Measurements from ENCODE around the gene GALNTL6. TPM values are rescaled to one million over a fixed set of nuclear protein-coding genes. Genes with fewer than 3 reads are reported as not detected.

The GALNTL6 gene
- total RNA-seq, 1 donor from 2014 or later: 0.61 TPM

DNA sequence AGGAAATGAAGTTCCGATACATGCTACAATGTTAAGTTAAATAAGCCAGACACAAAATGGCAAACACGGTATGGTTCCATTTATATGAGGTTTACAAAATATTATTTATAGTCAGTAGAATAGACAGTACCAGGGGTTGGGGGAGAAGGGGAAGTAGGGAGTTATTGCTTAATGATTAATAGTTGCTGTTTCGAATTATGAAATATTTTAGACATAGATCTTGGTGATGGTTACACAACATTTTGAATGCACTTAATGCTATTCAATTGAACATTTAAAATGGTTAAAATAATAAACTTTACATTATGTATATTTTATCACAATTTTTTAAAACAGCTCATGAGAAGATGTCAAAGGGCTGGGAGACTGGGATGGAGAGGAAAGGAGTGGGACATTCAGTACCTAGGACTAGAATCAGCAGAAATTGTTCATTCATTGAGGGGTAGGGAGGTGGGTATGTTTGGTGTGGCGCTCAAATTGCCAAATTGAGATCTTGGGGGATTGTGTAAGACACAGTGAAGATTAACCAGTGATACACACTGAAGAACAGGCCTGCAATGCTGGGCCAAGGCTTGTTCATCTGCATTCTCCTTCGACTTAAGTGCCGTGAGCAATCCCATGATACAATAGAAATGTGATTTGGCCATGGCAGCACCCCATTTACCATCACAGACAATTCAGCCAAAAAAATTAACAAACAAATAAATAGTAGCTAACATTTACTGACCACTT, 1189.8 kb downstream of the GALNTL6 start:
- peaks cover 4% of the 10 kb centered on the region for H3K9me3 Mint-ChIP-seq (ENCODE audit: unreplicated experiment)

DNA sequence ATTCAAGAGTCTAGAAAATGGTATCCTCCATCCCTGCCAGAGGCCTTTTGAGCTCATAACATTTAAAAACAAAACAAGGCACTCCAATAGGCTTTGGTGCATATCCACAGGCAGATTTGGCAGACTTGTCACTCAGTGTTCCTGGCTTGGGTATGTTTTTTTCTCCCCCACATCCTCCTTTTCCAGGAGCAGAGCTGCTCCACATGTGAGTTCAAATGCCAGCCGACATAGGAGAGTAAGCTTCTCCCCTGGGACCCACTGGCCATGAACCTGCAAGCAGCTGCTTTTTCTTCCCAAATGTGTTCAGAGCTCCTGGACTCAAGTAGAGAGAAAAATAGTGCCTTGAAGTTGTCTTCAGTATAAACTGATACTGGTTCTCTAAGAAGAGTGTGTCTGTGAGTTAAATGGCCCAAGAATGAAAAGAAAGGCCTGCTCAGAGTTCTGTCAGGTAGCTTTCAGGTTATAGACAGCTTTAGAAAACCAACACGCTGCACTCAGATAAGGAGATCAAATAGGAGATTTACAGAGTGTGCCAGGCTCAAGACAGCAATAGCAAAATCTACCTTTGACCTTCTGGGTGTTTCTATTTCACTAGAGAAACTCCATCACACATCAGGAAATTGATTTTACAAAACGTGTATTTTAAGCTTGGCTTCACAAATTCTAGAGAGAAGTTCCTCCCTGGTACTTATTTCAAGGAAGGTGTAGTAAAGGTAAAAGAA, 1192.9 kb downstream of the GALNTL6 start:
- Mint-ChIP-seq H3K4me1 (ENCODE audit: low read depth, unreplicated experiment) (peaks cover 7% of the 10 kb centered on the region), H3K9me3 (ENCODE audit: unreplicated experiment) (peaks cover 4% of the 10 kb centered on the region), H3K27ac (ENCODE audit: unreplicated experiment) (no peak overlapping the region), H3K4me3 (ENCODE audit: unreplicated experiment) (no peak overlapping the region), H3K36me3 (ENCODE audit: low read depth, unreplicated experiment) (no peaks in the 10 kb centered on the region), H3K27me3 (ENCODE audit: low read depth, unreplicated experiment) (peaks cover 4% of the 10 kb centered on the region)
- H2AFZ ChIP-seq (ENCODE audit: low read depth, low read length): no peak overlapping the region
- peaks cover 4% of the 10 kb centered on the region for H3K4me1 ChIP-seq (ENCODE audit: insufficient read depth, low read length)
- H3K4me3 ChIP-seq (ENCODE audit: insufficient read depth, low read depth, low read length): no peak overlapping the region
- DNase-seq (ENCODE audit: low read depth) (no peak), FAIRE-seq (no peak)
- H3K9ac ChIP-seq (ENCODE audit: low read length): no peak overlapping the region
- H3K36me3 ChIP-seq (ENCODE audit: insufficient read depth, low read length): no peaks in the 10 kb centered on the region
- no peak overlapping the region for H3K4me2 ChIP-seq (ENCODE audit: low read length)
- no peak for TF ChIP-seq EZH2 (IDR thresholded peaks at IDR 0.05; ENCODE audit: insufficient read depth, low read length)
- TF ChIP-seq, protein P1, sequence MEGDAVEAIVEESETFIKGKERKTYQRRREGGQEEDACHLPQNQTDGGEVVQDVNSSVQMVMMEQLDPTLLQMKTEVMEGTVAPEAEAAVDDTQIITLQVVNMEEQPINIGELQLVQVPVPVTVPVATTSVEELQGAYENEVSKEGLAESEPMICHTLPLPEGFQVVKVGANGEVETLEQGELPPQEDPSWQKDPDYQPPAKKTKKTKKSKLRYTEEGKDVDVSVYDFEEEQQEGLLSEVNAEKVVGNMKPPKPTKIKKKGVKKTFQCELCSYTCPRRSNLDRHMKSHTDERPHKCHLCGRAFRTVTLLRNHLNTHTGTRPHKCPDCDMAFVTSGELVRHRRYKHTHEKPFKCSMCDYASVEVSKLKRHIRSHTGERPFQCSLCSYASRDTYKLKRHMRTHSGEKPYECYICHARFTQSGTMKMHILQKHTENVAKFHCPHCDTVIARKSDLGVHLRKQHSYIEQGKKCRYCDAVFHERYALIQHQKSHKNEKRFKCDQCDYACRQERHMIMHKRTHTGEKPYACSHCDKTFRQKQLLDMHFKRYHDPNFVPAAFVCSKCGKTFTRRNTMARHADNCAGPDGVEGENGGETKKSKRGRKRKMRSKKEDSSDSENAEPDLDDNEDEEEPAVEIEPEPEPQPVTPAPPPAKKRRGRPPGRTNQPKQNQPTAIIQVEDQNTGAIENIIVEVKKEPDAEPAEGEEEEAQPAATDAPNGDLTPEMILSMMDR (IDR thresholded peaks at IDR 0.05; ENCODE audit: insufficient read depth, low read depth, low read length): no peak
- H3K27ac ChIP-seq (ENCODE audit: low read depth, low read length): no peak overlapping the region
- H3K79me2 ChIP-seq (ENCODE audit: insufficient read depth, low read length): no peaks in the 10 kb centered on the region
- H4K20me1 ChIP-seq (ENCODE audit: insufficient read depth, low read length): no peaks in the 10 kb centered on the region
- H3K9me3 ChIP-seq (ENCODE audit: insufficient read depth, low read depth, low read length): no peaks in the 10 kb centered on the region
- peaks cover 16% of the 10 kb centered on the region for H3K27me3 ChIP-seq (ENCODE audit: insufficient read depth, low read length)

More for the DNA sequence above, 1189.8 kb downstream of the GALNTL6 start:
- Histone ChIP-seq H2AFZ (ENCODE audit: low read depth, low read length) (no peak overlapping the region), H3K27me3 (ENCODE audit: insufficient read depth, low read length) (peaks cover 16% of the 10 kb centered on the region), H3K27ac (ENCODE audit: low read depth, low read length) (no peak overlapping the region), H4K20me1 (ENCODE audit: insufficient read depth, low read length) (no peaks in the 10 kb centered on the region), H3K4me1 (ENCODE audit: insufficient read depth, low read length) (peaks cover 19% of the 10 kb centered on the region), H3K9ac (ENCODE audit: low read length) (no peak overlapping the region), H3K79me2 (ENCODE audit: insufficient read depth, low read length) (no peaks in the 10 kb centered on the region), H3K9me3 (ENCODE audit: insufficient read depth, low read depth, low read length) (no peaks in the 10 kb centered on the region), H3K4me3 (ENCODE audit: insufficient read depth, low read depth, low read length) (no peak overlapping the region), H3K4me2 (ENCODE audit: low read length) (no peak overlapping the region), H3K36me3 (ENCODE audit: insufficient read depth, low read length) (no peaks in the 10 kb centered on the region)
- H3K36me3 Mint-ChIP-seq (ENCODE audit: low read depth, unreplicated experiment): no peaks in the 10 kb centered on the region
- H3K27ac Mint-ChIP-seq (ENCODE audit: unreplicated experiment): no peak overlapping the region
- H3K4me3 Mint-ChIP-seq (ENCODE audit: unreplicated experiment): no peak overlapping the region
- FAIRE-seq (no peak), DNase-seq (ENCODE audit: low read depth) (no peak)
- no peak for TF ChIP-seq EZH2 (IDR thresholded peaks at IDR 0.05; ENCODE audit: insufficient read depth, low read length)
- TF ChIP-seq, protein P1 (IDR thresholded peaks at IDR 0.05; ENCODE audit: insufficient read depth, low read depth, low read length): no peak
- peaks cover 4% of the 10 kb centered on the region for H3K27me3 Mint-ChIP-seq (ENCODE audit: low read depth, unreplicated experiment)
- peaks cover 13% of the 10 kb centered on the region for H3K4me1 Mint-ChIP-seq (ENCODE audit: low read depth, unreplicated experiment)
